Limb (tissue), 2 donors: ENCODE data around the gene CNIH3.

Experiments used
- DNase-seq, 2 donors: peaks; one replicate each; pipeline ENCODE4 v3.0.0-alpha.2; 2016; ENCODE audit errors: extremely low spot score in 2 of 2

The CNIH3 gene

GRCh38 chr1:224718470-224719053 is 102.4 kb downstream of the CNIH3 start:
- no peak for DNase-seq

GRCh38 chr1:224719716-224720115 is 103.6 kb downstream of the CNIH3 start:
- DNase-seq: no peak

GRCh38 chr1:224720216-224720615 is 104.1 kb downstream of the CNIH3 start:
- no peak for DNase-seq

- no peak for DNase-seq
Observed at GRCh38 chr1:224721000-224721399, 104.9 kb downstream of the CNIH3 start.

- DNase-seq: no peak
Observed at GRCh38 chr1:224722838-224723237, 106.7 kb downstream of the CNIH3 start.

GRCh38 chr1:224724566-224724965 is 108.4 kb downstream of the CNIH3 start:
- no peak for DNase-seq

- no peak for DNase-seq
Observed at GRCh38 chr1:224726441-224727182, 110.5 kb downstream of the CNIH3 start.

- no peak for DNase-seq
Observed at GRCh38 chr1:224727351-224728289, 111.5 kb downstream of the CNIH3 start.

GRCh38 chr1:224730540-224730939 is 114.4 kb downstream of the CNIH3 start:
- no peak for DNase-seq

GRCh38 chr1:224730965-224731364 is 114.8 kb downstream of the CNIH3 start:
- no peak for DNase-seq

GRCh38 chr1:224731633-224732032 is 115.5 kb downstream of the CNIH3 start:
- DNase-seq: no peak

- no peak for DNase-seq
Observed at GRCh38 chr1:224732377-224733026, 116.4 kb downstream of the CNIH3 start.

- no peak for DNase-seq
Observed at GRCh38 chr1:224733027-224733911, 117.2 kb downstream of the CNIH3 start.

GRCh38 chr1:224734261-224734935 is 118.3 kb downstream of the CNIH3 start:
- DNase-seq: no peak

GRCh38 chr1:224735159-224735558 is 119.0 kb downstream of the CNIH3 start:
- no peak for DNase-seq

- peak; percentile 43 to 60 for DNase-seq
Observed at GRCh38 chr1:224736619-224737352, 120.7 kb downstream of the CNIH3 start.

GRCh38 chr1:224737353-224737727 is 121.2 kb downstream of the CNIH3 start:
- no peak for DNase-seq

GRCh38 chr1:224739303-224739996 is 123.3 kb downstream of the CNIH3 start:
- DNase-seq: no peak
